ENCODE results near the gene PTPRN2.
A peak's percentile ranks its signal among the peaks of the same experiment; 100 is the strongest.
"Not testable (repeated sequence)": the region's sequence is repeated elsewhere in the genome, so short reads cannot be mapped to it uniquely, and the experiment has no call there.

Gene PTPRN2

DNA sequence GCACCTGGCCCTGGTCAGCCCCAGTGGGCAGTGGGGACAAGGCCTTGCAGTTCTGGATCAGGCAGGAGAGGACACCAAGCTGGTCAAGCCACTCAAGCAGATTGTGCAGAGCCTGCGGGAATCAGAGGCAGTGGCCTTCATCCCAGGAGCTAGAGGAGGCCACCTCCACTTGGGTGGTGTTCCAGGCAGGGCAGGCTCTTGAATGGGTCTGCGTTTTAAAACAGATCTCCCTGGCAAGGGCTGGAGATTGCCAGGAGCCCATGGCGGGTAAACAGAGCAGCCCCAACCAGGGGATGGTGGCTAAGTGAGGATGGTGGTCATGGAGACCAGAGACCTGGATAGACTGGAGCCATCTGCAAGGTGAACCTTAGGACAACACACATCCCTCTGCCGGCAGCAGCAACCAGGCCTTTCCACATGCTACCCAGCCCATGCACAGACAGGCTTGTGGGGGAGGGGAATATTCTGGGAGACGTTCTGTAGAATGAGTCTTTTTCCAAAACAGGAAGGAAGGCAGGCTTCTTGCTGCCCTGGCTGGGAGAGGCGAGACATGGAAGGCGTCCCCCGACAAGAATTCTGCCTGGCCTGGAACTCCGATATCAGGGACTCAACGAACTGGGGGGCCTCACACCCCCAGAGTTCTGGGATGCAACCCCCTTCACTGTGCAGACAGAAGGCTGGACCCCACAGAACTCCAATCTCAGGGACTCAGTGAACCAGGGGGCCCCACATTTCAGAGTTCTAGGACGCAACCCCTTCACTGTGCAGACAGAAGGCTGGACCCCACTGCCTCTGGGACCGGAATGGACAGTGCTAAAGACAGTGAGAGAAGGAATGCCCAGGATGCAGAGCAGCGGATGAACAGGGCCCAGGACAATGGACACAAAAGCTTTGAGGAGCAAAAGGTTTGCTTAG, 264.8 kb downstream of the PTPRN2 start:
- DNase-seq = no peak

DNA sequence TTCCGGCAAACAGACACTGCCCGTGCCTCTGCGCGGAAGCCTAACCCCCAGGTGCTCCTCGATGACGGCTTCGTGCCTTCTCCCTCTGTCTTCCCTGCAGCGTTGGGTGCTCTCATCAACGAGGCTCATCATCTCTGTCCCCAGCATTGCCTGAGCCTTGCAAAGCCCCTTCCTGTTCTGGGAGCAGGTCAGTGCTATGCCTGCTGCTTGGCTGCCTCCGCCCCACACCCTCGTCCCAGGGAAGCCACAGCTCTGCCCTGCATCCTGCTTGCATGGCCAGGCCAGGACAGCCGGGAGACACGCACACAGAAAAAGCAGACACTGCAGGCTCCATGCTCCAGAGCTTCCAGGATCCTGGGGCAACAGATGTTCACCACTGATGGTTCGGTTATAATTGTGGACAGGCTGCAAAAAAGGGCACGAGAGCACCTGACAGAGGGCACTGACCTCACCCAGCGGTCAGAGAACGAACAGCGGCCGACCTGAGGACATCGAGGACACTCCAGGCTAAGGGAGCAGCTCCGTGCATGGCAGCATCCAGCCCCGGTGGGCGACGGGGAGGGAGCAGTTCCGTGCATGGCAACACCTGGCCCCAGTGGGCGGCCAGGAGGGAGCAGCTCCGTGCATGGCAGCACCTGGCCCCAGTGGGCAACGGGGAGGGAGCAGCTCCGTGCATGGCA, 265.5 kb downstream of the PTPRN2 start:
- no peak for DNase-seq

DNA sequence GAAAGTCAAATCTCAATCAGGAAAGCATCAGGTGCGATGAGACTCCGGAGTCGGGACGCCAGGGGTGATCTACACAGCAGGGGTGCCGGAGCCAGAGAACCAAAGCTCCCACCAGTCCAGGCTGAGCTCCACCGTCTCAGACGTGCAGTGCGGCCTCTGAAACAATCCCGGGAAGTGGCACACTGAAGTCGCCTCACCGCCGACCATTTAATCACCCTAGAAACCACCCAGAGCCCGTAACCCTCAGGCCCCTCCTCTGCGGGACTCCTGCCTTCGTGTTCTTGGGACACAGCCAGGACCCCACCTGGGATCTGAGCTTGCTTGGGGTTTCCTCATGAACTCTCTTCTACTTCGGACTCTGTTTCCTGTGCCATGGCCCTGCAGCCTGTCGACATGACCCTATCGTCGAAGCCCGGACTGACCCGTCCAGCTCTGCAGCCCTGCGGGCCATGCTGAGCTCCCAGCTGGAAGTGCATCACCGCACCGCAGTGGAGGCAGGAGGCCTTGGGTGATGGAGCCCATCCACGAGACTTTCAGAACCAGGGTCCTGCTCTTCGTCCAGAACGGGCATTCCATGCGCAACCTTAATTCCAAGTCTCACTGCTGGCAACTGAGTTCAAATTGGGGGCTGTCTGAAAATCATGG, 266.4 kb downstream of the PTPRN2 start:
- no peak for DNase-seq

DNA sequence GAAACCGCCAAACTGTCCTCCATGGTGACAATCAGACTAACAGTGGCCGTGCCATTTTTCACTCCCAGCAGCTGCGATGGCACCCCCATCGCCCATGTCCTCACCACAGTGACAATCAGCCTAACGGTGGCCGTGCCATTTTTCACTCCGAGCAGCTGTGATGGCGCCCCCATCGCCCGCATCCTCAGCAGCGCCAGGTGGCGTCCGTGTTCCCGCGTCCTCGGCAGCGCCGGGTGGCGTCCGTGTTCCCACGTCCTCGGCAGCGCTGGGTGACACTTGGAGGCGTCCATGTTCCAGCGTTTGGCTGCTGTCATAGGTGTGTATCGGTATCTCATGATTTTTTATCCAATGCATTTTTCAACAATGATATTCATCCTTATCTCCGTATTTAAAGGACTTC, 267.3 kb downstream of the PTPRN2 start:
- DNase-seq = no peak

DNA sequence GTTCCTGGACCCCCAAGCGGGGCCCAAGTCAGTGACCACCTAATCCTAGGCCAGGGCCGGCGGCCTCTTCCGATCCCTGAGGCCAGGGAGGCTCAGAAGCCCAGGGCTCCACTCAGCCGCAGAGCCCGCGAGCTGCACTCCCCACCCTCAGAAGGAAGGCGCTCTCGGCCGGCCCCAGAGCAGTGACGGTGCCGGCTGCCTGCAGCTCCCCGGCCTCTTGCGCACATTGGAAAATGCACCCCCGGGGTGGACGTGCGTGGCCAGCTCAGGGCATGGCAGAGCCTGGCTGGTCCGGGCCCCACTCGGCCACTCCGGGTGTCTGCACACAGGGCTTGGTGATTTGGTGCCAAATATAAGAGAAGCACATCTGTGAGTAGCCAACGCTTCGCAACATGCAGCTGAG, 269.1 kb downstream of the PTPRN2 start:
- DNase-seq = no peak

DNA sequence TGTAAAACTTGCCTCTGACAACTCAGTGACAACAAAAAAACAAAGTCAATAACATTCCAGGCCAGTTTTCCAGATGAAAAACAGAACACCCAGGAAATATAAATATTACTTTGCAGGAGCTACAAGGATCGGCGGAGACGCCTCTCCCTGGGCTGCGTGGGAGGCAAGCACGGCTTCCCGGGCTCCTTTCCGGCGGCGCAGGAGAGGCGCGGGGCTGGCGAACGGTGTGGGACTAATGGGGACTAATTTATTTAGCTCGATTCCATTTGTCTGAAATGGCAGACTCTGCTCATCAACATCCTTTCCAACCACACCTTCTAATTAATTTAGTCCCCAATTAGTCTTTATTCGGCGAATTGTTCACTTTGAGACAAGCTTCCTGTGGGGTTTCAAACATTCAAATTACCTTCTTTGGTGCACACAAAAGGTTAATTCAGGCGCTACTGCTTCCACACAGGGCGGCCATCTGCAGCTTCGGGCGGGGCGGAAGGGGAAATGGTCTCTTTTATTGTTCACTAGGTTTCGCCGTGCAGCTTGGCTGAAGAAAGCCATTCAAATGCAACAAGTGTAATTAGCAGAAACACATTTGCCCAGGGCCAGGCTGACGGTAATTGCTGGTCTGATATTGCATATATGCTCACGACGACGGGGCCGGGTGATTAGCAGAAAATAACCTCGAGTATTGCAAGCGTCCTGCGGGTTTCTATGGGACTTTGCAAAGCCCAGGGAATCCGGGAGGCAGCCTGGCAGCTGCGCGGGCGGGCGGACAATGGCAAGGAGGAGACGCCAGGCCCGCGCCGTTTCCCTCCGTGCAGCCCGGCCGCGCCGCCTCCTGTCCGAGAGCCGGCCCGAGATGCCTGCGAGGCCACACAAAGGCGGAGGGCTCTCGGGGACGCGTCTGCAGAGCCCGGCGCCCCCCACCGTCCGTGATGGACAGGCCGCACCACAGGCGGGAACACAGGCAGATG, 270.1 kb downstream of the PTPRN2 start:
- DNase-seq = peak; percentile 47

DNA sequence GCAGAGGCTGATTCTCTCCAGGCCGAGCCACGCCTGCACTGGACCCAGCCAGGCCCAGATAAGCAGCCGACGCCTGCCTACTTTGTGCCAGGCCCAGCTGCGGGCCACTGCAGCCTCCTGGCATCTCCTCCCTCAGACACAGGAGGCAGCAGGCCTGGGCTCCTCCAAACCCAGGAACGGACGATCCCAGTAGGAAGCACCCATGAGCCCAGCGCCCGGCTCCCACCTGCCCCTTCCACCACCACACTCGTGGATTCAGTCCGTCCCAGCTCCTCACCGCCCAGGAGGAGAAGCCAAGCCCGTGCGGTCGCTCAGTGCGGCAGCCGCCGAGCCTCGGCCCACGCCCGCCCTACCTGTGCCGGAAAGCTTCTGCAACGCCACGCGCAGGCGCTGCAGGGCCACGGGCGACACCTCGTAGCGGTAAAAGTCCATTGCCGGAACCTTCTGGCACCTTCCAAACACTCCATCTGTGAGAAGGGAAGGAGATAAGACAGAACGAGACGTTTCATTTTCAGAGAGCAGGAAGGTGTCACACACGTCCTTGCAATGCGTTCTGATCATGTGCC, 271.1 kb downstream of the PTPRN2 start:
- DNase-seq = no peak

DNA sequence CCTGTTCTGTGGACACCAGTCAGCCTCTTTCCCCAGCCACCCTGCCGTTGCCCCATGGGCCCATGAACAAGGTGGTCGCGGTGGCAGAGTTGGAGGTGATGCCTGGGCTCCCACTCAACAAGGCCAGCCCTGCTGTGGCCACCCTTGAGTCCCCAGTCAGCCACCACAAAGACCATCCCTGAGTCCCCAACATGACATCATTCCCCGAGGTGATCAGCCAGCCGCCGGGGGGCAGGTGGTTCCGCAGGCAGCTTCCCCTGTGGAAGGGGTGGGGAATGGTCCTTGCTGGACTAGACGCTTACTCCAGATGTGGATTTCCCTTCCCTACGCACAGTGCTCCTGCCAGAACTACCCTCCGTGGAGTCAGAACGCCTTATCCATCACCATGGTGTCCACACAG, 271.7 kb downstream of the PTPRN2 start:
- no peak for DNase-seq

DNA sequence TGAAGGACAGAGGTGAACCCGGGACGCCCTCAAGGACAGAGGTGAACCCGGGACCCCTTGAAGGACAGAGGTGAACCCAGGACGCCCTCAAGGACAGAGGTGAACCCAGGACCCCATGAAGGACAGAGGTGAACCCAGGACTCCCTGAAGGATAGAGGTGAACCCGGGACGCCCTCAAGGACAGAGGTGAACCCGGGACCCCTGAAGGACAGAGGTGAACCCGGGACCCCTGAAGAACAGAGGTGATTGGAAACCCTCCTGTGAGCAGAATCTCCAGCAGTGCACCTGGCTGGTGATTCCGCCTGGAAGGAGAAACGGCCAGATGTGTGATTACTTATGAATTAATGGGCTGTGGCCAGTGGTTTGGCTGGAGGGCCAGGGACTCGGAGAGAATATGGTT, 272.3 kb downstream of the PTPRN2 start:
- no peak for DNase-seq

DNA sequence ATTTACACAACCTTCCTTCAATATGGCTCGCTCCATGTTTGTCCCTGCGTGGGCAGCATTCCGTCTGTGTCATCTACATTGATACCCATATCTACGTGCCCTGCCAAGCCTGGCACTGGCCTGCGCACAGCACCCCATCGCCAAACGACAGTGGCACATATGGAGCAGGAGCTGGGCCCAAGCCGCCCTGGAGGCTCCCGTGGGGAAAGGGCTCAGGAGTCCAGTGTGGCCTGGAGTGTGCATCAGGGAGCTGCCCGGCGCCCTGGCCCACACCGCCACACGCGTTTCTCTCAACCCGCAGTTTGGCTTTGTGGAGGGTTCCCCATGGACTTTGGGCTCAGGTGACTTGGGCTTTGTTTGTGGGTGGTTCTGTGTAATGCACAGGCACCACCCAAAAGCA, 273.2 kb downstream of the PTPRN2 start:
- no peak for DNase-seq

DNA sequence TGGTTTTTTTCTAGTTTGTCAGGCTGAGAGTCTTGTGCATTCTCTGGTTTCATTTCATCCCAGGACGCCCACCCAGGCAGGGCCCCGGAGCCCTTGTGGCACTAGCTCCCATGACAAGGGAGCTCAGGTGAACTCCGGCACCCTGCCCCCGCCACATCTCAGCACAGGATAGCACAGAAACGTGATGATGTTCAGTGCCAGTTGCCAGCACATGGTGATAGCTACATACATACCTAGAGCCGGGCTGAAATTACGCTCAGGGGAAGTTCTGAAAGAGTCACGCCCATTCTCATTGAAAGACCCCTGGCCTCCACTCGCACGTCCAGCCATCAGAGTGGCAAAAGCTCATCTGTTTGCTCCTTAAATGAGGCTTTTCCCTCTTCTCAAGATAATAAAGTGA, 273.7 kb downstream of the PTPRN2 start:
- DNase-seq = no peak

DNA sequence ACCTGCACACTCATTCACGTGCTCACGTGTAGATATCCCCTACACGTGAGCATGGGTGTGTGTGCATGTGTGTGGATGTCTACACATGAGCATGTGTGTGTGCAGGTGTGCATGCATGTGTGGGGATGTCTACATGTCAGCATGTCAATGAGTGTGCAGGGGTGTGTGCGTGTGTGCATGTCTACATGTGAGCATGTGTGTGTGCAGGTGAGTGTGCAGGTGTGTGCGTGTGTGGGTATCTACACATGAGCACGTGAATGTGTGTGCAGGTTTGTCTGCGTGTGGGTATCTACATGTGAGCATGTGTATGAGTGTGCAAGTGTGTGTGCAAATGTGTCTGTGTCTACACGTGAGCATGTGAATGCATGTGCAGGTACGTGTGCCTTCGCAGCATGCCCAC, 274.8 kb downstream of the PTPRN2 start:
- no peak for DNase-seq

DNA sequence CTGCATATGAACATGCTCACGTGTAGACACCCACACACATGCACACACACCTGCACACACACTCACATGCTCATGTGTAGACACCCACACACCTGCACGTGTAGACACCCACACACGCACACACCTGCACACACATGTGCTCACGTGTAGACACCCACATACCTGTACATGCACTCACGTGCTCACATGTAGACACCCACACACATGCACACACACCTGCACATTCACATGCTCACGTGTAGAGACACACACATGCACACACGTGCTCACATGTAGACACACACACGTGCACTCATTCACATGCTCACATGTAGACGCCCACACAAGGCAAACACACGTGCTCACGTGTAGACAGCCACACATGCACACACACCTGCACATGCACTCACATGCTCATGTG, 275.8 kb downstream of the PTPRN2 start:
- no peak for DNase-seq

DNA sequence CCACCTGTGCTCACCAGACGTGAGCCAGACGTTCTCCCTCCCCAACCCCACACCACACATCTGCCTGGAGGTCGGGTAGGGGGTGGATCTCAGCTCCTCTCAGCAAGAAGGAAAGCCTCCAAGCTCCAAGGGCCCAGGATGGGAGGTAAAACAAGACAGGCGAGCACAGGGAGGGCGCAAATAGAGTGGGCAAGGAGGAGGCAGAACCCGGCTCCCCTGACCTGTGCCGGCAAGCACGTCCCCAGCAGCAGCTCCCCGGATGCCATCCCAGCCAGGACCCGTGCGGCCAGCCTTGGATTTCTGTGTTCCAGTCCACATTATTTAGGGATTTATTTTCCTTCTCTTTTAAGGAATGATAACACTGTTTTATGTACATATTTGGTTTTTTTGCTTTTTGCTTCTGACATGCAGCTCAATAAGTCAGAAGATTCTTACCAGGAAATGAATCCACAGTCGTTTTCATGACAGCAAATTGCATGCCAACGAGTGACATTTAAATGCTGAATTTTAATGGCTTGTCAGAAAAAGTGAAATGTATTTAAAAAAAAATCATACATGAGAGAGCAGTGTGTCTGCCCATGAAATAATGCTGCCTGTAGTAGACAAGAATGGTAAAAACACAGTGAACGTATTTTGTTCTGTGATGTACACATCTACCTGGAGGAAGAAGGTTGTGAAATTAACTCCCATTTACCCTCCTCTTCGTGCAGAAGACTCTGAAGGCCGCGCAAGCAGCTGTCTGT, 276.5 kb downstream of the PTPRN2 start:
- no peak for DNase-seq

DNA sequence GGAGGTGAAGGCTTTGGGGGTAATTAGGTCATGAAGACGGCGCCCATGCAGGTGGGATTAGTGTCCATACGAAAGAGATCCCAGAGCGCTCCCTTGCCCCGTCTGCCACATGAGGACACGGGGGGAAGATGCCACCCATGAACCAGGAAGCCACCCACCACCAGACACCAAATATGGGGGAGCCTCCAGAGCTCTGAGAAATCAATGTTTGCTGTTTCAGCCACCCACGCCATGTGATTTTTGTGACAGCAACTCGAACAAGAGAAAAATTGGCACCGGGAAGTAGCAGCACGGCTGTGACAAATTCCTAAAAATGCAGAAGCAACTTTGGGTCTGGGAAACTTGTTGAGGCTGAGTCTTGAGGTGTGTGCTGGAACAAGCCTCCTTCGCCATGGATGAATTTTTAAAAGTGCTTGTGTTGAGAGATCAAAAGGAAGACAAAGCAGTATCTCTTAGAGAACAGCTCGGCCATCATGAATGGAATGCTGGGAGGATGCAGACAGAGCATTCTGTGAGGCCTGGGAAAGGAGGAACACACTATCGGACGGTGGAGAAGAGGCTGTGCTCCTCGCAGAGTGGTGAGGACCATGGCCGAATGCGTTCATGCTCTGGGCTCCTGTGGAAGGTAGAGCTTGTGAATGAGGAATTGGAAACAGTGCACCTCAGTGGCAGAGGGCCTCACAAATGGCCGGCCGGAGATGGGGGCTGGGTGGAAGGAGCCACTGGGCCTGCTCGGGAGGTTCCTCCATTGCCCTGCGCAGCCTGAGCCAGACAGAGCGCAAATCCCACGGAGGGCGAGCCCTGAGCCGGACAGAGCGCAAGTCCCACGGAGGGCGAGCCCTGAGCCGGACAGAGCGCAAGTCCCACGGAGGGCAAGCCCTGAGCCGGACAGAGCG, 277.5 kb downstream of the PTPRN2 start:
- no peak for DNase-seq

DNA sequence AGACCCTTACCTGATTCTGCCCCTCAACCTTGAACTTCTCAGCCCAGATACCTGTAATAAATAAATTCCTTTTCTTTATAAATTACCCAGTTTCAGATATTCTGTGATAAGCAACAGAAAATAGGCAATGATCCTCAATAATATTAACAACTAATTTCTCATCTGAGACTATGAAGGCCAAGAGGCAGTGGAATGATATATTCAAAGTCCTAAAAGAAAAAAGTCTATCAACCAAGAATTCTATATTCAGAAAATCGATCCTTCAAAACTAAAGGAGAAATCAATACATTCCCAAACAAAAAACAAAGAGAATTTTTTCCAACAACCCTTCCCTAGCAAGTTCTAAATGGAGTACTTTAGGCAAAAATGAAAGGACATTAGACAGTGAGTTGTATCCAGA, 279.6 kb downstream of the PTPRN2 start:
- no peak for DNase-seq

DNA sequence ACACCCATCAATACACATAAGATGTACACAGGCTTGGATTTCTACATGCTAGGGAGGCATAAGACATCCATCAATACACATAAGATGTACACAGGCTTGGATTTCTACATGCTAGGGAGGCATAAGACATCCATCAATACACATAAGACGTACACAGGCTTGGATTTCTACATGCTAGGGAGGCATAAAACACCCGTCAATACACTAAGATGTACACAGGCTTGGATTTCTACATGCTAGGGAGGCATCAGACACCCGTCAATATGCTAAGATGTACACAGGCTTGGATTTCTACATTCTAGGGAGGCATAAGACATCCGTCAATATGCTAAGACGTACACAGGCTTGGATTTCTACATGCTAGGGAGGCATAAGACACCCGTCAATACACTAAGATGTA, 283.6 kb downstream of the PTPRN2 start:
- DNase-seq = not testable (repeated sequence)

DNA sequence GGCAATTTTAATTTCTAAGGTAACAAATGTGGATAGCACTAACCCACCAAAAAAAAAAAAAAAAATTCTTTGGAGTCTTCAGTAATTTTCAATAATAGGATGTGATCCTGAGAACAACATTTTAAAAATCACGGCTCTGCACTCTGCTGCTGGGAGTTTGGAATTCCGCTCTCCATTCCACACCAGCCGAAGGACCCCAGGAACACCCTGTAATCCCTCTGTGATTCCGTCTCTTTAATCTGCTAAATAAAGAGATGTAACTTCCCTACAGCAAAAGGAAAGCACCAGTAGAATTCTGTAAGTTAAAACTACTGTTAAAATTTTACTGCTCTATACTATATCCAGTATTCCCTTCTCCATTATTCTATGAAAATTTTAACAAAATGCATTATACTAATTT, 284.5 kb downstream of the PTPRN2 start:
- DNase-seq = no peak

DNA sequence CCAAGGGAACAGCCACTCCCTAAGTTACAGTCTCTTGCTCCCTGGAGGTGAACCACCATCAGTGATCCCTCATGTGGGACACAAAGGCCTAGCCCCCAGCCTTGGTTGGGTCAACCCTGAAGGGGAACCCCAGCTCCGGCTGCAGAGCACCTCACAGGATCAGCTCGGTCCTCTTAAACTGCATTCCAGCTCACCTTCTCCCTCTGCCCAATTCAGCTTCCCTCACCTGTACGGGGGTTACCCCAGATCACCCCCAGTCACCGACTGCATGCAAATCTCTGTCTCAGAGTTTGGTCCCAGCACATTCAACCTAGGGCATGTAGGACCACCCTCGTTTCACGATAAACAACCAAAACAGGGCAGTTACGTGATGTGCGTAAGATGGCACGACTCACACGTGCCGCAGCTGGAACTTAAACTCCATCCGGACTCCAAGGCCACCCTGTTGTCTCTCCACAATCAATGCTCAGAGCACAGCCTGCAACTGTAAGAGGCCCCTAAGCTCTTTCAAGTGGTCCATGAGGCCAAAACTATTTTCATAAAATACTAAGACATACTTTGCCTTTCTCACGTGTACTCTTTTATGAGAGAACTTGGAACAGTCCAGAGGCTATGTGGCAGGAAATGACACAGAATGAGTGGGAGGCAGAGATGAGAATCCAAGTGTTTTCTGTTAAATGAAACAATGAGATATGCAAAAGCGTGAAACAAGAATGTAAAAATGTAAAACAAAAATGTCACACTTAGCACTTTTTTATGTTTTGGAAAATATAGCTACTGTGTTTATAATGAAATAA, 285.2 kb downstream of the PTPRN2 start:
- no peak for DNase-seq

Data from right kidney (tissue), 1 donor.